ENCODE results near the gene RNASEH2B. TPM values are rescaled to one million over a fixed set of nuclear protein-coding genes. Genes with fewer than 3 reads are reported as not detected.

The RNASEH2B gene
- total RNA-seq, 1 donor, result 43.1 TPM

DNA sequence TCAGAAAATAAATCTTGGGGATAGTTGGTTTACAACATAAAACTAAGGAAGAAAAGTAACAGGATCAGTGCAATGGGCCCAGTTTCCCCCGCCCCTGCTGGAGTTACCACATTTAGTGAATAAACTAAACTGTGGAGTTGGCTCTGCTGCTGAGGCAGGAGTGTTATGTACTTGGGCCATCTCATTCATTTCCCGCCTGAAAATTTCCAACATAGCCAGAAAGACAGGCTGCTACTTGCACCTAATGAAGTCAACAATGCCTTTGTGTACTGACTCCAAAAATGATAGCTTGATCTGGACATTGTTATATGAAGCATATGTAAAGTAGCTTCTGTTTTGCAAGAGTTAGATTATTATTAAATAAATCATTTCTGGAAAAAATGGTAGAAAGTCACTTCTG lies 7.9 kb upstream of the RNASEH2B start:
- no peak for DNase-seq (ENCODE audit: low read depth)
- H3K4me3 ChIP-seq (ENCODE audit: low read depth, low read length), result no peak overlapping the region
- TF ChIP-seq, protein P1, sequence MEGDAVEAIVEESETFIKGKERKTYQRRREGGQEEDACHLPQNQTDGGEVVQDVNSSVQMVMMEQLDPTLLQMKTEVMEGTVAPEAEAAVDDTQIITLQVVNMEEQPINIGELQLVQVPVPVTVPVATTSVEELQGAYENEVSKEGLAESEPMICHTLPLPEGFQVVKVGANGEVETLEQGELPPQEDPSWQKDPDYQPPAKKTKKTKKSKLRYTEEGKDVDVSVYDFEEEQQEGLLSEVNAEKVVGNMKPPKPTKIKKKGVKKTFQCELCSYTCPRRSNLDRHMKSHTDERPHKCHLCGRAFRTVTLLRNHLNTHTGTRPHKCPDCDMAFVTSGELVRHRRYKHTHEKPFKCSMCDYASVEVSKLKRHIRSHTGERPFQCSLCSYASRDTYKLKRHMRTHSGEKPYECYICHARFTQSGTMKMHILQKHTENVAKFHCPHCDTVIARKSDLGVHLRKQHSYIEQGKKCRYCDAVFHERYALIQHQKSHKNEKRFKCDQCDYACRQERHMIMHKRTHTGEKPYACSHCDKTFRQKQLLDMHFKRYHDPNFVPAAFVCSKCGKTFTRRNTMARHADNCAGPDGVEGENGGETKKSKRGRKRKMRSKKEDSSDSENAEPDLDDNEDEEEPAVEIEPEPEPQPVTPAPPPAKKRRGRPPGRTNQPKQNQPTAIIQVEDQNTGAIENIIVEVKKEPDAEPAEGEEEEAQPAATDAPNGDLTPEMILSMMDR (IDR thresholded peaks at IDR 0.05; ENCODE audit: insufficient read depth, low read length), result no peak

DNA sequence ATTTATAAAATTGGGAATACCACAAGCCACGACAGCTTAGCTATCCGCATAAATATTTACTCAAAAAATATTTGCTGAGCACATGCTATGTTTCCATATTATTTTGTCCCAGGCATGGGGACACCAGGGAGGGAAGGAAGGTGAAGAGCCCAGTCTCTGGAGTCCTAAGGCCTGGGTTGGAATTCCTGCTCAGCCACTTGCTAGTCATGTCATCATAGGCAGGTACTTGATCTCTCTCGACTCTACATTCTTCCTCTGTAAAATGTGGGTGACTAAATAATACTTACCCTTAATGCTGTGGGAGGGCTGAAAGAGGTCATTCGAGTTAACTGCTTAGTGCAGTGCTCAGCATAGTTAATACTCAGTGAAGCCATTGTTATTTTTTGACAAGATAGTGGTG lies 4.3 kb upstream of the RNASEH2B start:
- no peak for DNase-seq (ENCODE audit: low read depth)
- TF ChIP-seq, protein P1 (IDR thresholded peaks at IDR 0.05; ENCODE audit: insufficient read depth, low read length), result no peak
- H3K4me3 ChIP-seq (ENCODE audit: low read depth, low read length), result no peak overlapping the region

DNA sequence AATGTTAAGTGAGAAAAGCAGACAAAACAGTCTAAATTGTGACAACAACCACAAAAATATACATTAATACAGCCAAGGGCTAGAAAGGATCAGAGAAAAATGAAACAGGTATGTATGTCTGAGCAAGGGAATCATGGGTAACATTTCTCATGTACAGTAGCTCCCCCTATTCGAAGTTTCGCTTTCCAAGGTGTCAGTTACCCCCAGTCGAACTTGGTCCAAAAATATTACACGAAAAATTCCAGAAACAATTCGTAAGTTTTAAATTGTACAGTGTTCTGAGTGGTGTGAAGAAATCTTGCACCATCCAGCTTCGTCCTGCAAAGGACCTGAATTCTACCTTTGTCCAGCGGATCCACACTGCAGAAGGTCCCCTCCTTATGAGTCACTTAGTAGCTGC lies 1.8 kb upstream of the RNASEH2B start:
- H3K4me3 ChIP-seq (ENCODE audit: low read depth, low read length), result no peak overlapping the region
- TF ChIP-seq, protein P1 (IDR thresholded peaks at IDR 0.05; ENCODE audit: insufficient read depth, low read length), result no peak
- DNase-seq (ENCODE audit: low read depth), result no peak

DNA sequence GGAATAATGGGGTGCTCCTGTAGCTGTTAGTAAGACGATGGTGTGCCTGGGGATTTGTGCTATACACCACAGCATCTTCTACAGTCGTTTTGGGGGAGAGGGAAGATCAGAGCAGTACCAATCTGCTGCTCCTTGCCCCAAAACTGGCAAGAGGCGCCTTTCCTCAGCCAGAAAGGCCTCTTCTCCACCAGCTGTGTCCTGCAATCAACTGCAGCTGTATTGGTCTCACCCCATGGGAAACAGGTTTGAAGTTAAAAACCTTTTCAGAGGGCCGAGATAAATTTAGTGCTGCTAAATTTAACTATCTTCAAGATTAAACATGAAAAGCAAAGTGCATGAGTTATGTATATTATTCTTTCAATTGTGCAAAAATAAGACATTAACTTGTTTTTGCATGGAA lies 1.2 kb upstream of the RNASEH2B start:
- no peak overlapping the region for H3K4me3 ChIP-seq (ENCODE audit: low read depth, low read length)
- TF ChIP-seq, protein P1 (IDR thresholded peaks at IDR 0.05; ENCODE audit: insufficient read depth, low read length), result no peak
- DNase-seq (ENCODE audit: low read depth), result no peak

DNA sequence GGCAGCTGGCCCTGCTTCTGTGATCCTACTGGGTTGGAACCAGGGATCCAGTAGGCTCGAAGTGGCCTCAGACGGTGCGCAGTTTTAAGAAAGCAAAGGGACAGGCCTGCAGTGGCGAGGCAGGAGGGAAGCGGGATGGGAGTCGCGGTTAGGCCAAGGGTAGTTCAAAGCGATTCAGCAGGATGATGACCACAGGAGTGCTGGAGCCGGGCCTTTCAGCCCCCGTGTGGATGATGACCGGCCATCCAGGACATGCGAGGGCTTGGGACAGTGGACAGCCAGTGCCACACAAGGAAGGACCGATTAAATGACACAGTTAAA lies 854 bp downstream of the RNASEH2B start:
- H3K4me3 ChIP-seq (ENCODE audit: low read depth, low read length), result peak overlapping the region; percentile 82
- TF ChIP-seq, protein P1 (IDR thresholded peaks at IDR 0.05; ENCODE audit: insufficient read depth, low read length), result no peak
- peak; percentile 47 for DNase-seq (ENCODE audit: low read depth)

DNA sequence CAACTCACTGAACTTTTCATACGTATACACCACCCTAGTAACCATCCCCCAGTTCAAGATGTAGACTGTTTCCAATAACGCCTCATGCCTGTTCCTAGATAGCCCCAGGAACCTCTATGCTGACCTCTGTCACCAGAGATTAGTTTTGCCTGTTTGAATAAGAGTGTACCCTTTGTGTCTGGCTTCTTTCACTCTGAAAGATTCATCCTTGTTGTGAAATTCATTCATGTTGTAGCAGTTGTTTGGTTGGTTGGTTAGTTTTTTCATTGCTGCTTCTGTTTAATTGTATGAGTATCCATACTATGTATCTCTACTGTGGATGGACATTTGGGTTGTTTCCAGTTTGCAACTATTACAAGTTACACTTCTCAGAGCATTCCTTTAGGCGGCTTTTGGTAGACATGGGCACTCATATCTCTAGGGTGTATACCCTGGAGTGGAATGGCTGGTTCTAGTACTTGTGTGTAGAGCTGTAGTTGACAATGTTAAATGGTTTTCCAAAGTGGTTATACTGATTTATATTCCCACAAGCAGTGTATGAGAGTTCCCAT lies 1.6 kb downstream of the RNASEH2B start:
- TF ChIP-seq, protein P1 (IDR thresholded peaks at IDR 0.05; ENCODE audit: insufficient read depth, low read length), result no peak
- peak overlapping the region; percentile 82 for H3K4me3 ChIP-seq (ENCODE audit: low read depth, low read length)
- DNase-seq (ENCODE audit: low read depth), result peak; percentile 16

All from fibroblast of the aortic adventitia (primary cell).